HepG2 (cell line): Measurements from ENCODE around the gene APOC1. TPM values are rescaled to one million over a fixed set of nuclear protein-coding genes. Genes with fewer than 3 reads are reported as not detected.

Experiments
- CHCHD3 ChIP-seq: sonication (generic); formaldehyde crosslinking; IDR thresholded peaks from 2 replicates; pipeline ENCODE4 v1.8.0; 2022; ENCODE audit warnings: mild to moderate bottlenecking, missing genetic modification reagents, moderate library complexity
- CSRNP2 ChIP-seq: sonication (generic); formaldehyde crosslinking; conservative IDR thresholded peaks from 2 replicates; pipeline ENCODE4 v1.8.0; 2022; ENCODE audit warnings: low read depth, missing genetic modification reagents
- ETS1 ChIP-seq: sonication (generic); formaldehyde crosslinking; IDR thresholded peaks from 2 replicates; pipeline ENCODE4 v1.4.0; 2020; ENCODE audit warnings: missing genetic modification reagents
- FOXP4 ChIP-seq: sonication (generic); formaldehyde crosslinking; IDR thresholded peaks from 2 replicates; pipeline ENCODE4 v1.4.0; 2020; ENCODE audit warnings: missing genetic modification reagents
- ISL2 ChIP-seq: sonication (generic); formaldehyde crosslinking; IDR thresholded peaks from 2 replicates; pipeline ENCODE4 v1.5.0; 2020; ENCODE audit warnings: missing genetic modification reagents
- MBNL3 ChIP-seq: fragments of 250-450 bp; sonication (Bioruptor Pico); conservative IDR thresholded peaks from 2 replicates; pipeline ENCODE4 v1.8.0; 2022; ENCODE audit warnings: mild to moderate bottlenecking, inconsistent platforms
- MXD1 ChIP-seq: sonication (generic); formaldehyde crosslinking; IDR thresholded peaks from 2 replicates; pipeline ENCODE4 v1.4.0; 2020; ENCODE audit warnings: mild to moderate bottlenecking, missing genetic modification reagents
- NFKBIZ ChIP-seq: IDR thresholded peaks from 2 replicates; pipeline ENCODE4 v1.6.1; 2018; ENCODE audit warnings: missing genetic modification reagents, missing compliant biosample characterization
- PLRG1 ChIP-seq: fragments of 450-650 bp; conservative IDR thresholded peaks from 2 replicates; pipeline ENCODE4 v1.6.1; 2016
- RARG ChIP-seq: sonication (generic); formaldehyde crosslinking; IDR thresholded peaks from 2 replicates; pipeline ENCODE4 v1.4.0; 2020; ENCODE audit warnings: low read depth, mild to moderate bottlenecking, missing genetic modification reagents
- RFXAP ChIP-seq: sonication (generic); formaldehyde crosslinking; IDR thresholded peaks from 2 replicates; pipeline ENCODE4 v1.4.0; 2020; ENCODE audit warnings: missing genetic modification reagents, borderline replicate concordance
- SATB2 ChIP-seq: sonication (generic); formaldehyde crosslinking; IDR thresholded peaks from 2 replicates; pipeline ENCODE4 v1.5.0; 2020; ENCODE audit warnings: missing genetic modification reagents
- SIX1 ChIP-seq: sonication (generic); formaldehyde crosslinking; IDR thresholded peaks from 2 replicates; pipeline ENCODE4 v1.4.0; 2020; ENCODE audit warnings: missing genetic modification reagents, borderline replicate concordance
- SKI ChIP-seq: fragments of 450-650 bp; IDR thresholded peaks from one replicate; pipeline ENCODE4 v1.6.1; 2018; ENCODE audit warnings: mild to moderate bottlenecking; ENCODE audit not compliant: partially characterized antibody
- TFDP1 ChIP-seq: IDR thresholded peaks from 2 replicates; pipeline ENCODE4 v1.6.1; 2016; ENCODE audit warnings: missing compliant biosample characterization, missing genetic modification reagents, borderline replicate concordance
- ZMYM3 ChIP-seq: sonication (generic); formaldehyde crosslinking; IDR thresholded peaks from 2 replicates; pipeline ENCODE4 v1.5.1; 2020; ENCODE audit warnings: mild to moderate bottlenecking, missing genetic modification reagents
- ZNF570 ChIP-seq: sonication (generic); formaldehyde crosslinking; IDR thresholded peaks from 2 replicates; pipeline ENCODE4 v1.4.0; 2020; ENCODE audit warnings: mild to moderate bottlenecking, missing genetic modification reagents, borderline replicate concordance
- ZNF652 ChIP-seq: IDR thresholded peaks from 2 replicates; pipeline ENCODE4 v1.6.1; 2016; ENCODE audit warnings: low read depth, borderline replicate concordance
- ZNF790 ChIP-seq: sonication (generic); formaldehyde crosslinking; IDR thresholded peaks from 2 replicates; pipeline ENCODE4 v1.8.0; 2022; ENCODE audit warnings: missing genetic modification reagents, mild to moderate bottlenecking, borderline replicate concordance
- ZSCAN25 ChIP-seq: sonication (generic); formaldehyde crosslinking; IDR thresholded peaks from 2 replicates; pipeline ENCODE4 v1.8.0; 2022; ENCODE audit warnings: mild to moderate bottlenecking, missing genetic modification reagents
- ZZZ3 ChIP-seq: sonication (generic); formaldehyde crosslinking; IDR thresholded peaks from 2 replicates; pipeline ENCODE4 v1.4.0; 2020; ENCODE audit warnings: missing genetic modification reagents, mild to moderate bottlenecking, borderline replicate concordance
- polyA plus RNA-seq, 8 experiments: library from polyadenylated mRNA; depleted of rRNA in 3 of 8; stranded (reverse) in 7 of 8; unstranded in 1 of 8; fragments of >200 nt; fragmentation: Illumina TruSeq in 4 of 8; extraction: Trizol in 4 of 8; gene quantifications; 2 replicates each; pipeline versions ENCODE4 v1.2.1 to v1.2.3, GENCODE V29; 2011 to 2016; ENCODE audit warnings: low read depth in 4 of 8, missing spikeins in 1 of 8, mixed read lengths in 1 of 8; ENCODE audit not compliant: insufficient read depth in 1 of 8
- total RNA-seq, 5 experiments: library from RNA; depleted of rRNA; stranded (reverse); fragments of >200 nt; fragmentation: Illumina TruSeq; extraction: Trizol; gene quantifications; 2 replicates each; pipeline ENCODE4 v1.2.3, GENCODE V29; 2016; ENCODE audit warnings: low read depth in 1 of 5
- TF ChIP-seq, protein P1 (sequence below): sonication (generic); formaldehyde crosslinking; IDR thresholded peaks from 2 replicates; pipeline ENCODE4 v1.5.0; 2020; ENCODE audit warnings: missing genetic modification reagents

Gene APOC1
- total and polyA plus RNA-seq, 2 of the 13 experiments (the other 11 are each of a cell fraction or from before 2014, with no cell fraction given): 600 to 1,235 TPM

- TF ChIP-seq ETS1 (CRISPR knock-in tag): no peak
- peak; percentile 78 for TF ChIP-seq RFXAP (CRISPR knock-in tag)
- no peak for TF ChIP-seq ZNF652 (CRISPR knock-in tag)
- peak; percentile 36; the same call in 1 of the 2 replicates for TF ChIP-seq NFKBIZ (CRISPR knock-in tag)
- TF ChIP-seq ZZZ3 (CRISPR knock-in tag): no peak; the same call in 1 of the 2 replicates
- TF ChIP-seq SATB2: no peak
- TF ChIP-seq ZMYM3 (CRISPR knock-in tag): no peak
- peak; percentile 56; the same call in 1 of the 2 replicates for TF ChIP-seq TFDP1 (CRISPR knock-in tag)
- peak; percentile 18; the same call in 1 of the 2 replicates for TF ChIP-seq ZSCAN25
- TF ChIP-seq FOXP4 (CRISPR knock-in tag): no peak
- no peak for TF ChIP-seq ZNF790
- TF ChIP-seq PLRG1: no peak
- TF ChIP-seq SIX1 (CRISPR knock-in tag): no peak
- no peak for TF ChIP-seq MXD1 (CRISPR knock-in tag)
- TF ChIP-seq CHCHD3 (CRISPR knock-in tag): no peak
- no peak for TF ChIP-seq MBNL3
- TF ChIP-seq, protein P1, sequence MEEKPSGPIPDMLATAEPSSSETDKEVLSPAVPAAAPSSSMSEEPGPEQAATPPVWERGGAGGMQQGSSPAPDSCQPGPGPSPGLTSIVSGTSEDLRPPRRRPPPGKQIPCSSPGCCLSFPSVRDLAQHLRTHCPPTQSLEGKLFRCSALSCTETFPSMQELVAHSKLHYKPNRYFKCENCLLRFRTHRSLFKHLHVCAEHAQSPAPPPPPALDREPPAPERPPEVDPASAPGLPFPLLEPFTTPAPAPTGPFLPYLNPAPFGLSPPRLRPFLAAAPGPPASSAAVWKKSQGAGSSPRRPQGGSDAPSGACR (CRISPR knock-in tag): 0 out of 2 replicates have a peak, but pooled peaks have one; percentile 36
- TF ChIP-seq ZNF570: no peak
- no peak for TF ChIP-seq CSRNP2 (CRISPR knock-in tag)
- TF ChIP-seq RARG (CRISPR knock-in tag): no peak
- TF ChIP-seq ISL2 (CRISPR knock-in tag): peak; percentile 28; the same call in 1 of the 2 replicates
- TF ChIP-seq SKI: no peak
Measured at GRCh38 chr19:44890366-44891015, 23.9 kb upstream of the APOC1 start (continued).
